Stimulated activated CD8-positive, alpha-beta memory T cell treated with anti-CD3 and anti-CD28 coated beads, Interleukin-4, amount 100 ng/mL, for 48 hours (primary cell): Measurements from ENCODE around the gene MAPRE3.

Experiments
- DNase-seq: peaks from one replicate; pipeline ENCODE4 v3.0.0-alpha.2; 2020

Gene MAPRE3

DNA sequence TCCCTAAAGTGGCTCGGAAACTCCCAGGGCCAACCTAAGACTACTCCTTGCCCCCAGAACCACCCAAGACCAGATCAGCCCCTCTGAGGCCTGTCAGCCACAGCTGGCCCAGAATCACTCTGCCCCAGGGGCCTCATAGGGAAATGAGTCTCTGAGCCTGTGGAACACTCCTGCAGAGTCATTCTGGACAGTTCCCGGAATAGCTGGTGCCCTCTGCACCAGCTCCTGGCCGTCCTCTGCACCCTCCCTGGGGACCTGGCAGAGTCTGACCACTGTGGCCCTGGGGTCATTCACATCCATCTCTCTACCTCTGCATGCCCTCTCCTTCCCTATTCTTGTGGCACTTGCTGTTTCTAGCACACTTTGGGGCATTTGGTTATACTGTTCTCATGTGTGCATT, 47.7 kb downstream of the MAPRE3 start:
- no peak for DNase-seq

DNA sequence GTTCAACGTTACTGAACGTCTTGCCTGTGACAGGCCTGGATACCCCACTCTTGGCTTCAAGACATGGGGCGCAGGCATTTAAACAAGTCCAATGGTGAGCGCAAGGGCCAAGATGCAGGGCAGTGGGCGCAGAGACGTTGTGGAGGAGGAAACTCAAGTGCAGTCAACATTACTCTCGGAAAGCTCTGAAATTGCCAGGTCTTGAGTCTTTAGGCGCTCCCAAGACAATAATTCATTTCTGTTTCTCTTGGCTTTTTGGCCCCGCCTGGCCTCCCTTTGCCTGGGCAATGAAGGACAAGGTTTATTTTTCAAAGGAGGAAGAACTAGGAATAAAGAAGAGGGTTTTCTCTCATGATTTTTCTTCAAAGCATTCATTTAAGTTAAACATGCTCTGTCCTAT, 49.0 kb downstream of the MAPRE3 start:
- no peak for DNase-seq

DNA sequence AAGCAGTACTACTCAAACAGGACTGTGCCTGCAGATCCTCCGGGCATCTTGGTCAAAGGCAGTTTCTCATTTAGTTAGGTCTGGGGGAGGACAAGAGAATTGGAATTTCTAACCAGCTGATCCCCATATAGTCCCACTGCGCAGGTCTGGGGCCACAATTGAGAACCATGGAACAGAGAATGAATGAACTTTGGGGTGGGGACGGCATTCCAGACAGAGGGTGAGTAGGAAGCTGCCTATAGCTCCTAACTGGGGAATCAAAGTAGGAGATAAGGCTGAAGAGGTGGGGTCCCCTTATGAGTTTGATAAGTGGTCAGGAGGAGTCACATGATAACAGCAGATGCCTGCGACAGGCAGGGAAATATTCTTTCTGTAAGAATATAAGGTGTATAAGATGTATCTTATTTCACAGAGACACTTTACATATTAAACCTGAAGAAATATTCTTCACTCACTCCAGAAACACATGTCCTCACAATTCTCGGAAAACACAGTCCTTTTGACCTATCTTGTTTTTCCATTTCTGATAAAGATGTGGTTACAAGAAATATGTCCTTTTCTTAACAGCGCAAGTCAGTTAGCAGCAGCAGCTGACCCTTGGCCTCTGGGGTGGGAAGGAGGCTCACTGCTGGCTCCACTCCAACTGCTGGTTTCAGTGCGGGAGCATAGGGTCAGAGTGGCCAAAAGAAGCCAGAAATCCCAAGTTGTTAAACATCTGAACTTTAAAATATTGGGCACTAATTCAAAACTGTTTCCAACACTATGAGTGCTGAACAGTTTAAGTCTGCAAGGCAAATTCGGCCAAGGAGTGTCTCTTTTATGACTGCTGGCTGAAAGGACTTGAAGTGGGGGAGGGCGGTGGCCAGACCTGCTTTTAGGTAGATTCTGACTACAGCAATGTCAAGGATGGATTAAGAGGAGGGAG, 49.8 kb downstream of the MAPRE3 start:
- no peak for DNase-seq

DNA sequence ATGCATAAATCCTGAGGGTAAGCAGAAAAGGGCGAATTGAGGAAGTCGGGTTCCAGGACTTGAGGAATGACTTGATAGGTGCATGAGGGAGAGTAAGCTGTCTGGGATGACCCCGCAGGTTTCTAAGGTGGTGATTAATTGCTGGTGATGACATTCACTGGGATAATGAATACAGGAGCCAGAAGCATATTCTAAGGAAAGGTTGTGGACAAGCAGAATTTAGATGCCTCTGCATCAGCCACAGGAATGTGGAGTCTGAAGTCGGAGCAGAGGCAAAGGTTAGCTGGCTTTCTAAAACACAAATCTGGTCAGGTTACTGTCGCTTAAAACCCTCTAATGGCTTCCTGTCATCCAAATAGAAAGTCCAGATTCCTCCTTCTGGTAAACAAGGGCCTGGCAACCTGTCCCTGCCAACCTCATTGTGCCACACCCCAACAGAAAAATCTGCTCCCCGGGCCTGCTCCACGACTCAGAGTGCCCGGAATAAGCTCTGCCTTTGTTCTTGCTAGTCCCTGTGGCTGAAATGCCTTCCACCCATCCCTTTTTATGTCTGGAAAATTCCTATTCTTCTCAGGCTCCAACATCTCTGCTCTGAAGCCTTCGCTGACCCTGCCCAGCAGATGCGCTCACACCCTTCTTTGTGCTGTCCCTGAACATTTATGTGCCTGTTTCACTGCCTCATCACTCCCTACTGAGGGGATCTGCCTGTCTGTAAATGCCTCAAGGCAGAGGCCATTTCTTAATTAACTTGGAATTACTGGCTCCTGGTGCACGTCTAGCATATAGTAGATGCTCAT, 51.0 kb downstream of the MAPRE3 start:
- no peak for DNase-seq

DNA sequence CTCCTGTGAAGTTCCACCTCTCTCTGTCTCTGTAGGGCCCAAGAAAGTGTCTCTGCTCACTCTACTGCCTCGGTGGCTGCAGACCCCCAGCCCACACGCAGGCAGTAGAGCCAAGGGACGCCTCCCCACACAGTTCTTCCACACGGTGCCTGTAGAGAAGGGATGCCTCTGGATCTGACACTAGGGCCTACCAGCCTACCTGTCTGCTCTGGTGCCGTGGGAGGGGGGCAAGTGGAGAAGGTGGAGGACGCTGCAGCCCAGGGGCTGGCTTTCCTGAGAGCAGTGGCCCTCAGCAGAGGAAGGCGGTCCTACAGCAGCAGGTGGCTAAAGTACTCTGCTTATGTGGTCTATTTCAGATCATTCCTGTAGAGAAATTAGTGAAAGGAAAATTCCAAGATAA, 53.3 kb downstream of the MAPRE3 start:
- no peak for DNase-seq

DNA sequence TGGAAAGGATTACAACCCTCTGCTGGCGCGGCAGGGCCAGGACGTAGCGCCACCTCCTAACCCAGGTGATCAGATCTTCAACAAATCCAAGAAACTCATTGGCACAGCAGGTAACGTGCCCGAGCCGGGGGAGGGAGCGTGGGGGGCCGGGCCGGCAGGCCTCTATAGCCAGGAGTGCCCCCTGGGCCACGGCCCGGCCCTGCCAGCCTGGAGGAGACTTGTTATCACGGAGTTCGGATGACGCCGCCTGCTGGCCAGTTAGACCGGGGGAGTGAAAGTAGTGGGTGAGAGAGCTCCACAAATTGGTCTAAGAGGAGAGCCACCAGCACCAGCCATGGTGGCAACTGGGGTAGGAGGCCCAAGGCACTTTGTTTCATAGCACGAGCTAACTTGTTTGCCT, 53.8 kb downstream of the MAPRE3 start:
- no peak for DNase-seq

DNA sequence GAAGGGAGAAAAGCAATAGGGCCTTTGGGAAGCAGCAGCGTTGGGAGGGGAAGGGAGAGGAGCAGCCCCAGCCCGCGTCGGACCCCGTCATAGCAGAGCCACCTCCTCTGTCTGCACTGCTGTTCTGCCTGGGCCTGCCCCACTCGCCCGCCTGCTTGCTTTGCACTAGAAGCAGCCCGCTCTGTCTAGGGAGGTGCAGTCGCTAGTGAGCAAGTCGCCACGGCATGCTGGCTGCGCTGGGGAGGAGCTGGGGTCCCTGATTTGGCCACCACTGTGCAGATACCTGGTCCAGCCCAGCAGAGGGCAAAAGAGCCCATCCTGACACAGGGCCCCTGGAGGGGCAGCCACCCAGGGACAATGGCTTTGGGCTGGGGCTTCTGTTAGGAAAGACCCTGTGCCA, 54.4 kb downstream of the MAPRE3 start:
- no peak for DNase-seq

DNA sequence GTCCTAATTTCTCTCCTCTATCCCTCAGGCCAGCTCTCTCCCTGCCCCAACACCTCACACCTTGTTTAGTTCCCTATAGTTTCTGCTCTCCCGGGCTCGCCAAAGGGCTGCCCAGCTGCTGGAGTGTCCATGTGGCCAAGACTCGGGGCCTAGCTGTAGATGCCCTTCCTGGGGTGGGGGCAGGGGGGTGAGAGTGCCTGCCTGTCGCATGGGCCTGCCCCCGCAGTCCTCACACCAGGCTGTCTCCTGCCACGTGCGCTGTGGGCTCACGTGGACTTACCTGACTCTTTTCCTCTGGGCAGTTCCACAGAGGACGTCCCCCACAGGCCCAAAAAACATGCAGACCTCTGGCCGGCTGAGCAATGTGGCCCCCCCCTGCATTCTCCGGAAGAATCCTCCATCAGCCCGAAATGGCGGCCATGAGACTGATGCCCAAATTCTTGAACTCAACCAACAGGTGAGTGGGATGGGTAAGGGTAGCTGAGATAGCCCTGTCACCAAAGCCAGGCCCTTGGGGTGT, 54.9 kb downstream of the MAPRE3 start:
- DNase-seq, result no peak

DNA sequence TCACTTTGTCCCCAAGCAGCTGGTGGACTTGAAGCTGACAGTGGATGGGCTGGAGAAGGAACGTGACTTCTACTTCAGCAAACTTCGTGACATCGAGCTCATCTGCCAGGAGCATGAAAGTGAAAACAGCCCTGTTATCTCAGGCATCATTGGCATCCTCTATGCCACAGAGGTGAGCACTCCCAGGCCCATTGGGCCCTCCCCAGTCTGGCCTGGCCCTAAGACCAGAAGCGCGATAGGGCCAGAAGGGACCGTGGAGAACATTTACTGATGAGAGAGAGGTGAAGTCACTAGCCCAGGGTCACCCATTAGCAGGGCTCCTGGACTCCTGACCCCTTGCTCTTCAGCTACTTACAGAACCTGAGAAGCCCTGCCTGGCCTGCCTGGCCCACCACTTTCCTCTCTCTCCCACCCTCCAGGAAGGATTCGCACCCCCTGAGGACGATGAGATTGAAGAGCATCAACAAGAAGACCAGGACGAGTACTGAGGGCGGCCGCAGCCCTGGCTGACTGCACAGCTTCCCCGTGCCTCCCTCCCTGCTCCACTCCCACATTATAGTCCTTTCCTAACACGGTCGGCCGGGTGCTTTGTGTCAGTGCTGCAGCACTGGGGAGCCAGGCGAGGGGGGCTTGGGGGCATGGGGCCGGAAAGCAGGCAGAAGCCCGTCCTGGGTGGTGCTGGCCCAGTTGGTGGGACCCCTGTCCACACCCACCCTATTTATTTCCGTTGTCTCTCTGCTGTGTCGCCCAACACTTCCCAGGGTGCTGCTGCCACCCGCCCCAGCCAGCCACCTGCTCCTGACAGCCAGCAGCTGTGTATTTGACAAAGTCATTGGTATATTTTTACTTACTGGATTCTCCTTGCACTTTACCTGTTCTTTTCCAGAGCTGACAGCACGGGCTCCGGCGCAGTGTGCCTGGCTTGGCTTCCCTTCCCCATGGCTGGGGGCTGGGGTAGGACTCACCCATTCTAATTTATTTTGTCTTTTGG, 55.7 kb downstream of the MAPRE3 start:
- DNase-seq, result no peak

DNA sequence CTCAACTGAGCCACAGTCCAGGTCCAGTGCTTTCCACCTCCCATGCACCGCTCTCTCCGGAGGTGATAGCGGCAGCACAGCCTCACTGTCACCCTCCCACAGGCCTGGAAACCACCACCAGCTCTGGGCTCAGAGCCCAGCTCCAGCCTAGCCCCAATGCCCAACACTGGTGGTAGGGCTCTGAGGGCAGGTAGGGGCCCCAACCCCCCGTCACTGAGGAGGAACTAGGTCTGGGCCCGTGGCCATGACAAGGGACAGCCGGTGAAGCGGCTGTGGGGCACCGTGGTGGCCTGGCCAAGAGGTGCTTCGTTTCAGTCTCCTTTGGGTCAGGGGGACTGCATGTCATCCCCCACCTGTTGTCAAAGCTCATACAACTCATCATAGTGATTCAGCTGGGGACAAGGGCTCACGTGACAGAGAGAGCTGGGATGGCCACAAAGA, 56.8 kb downstream of the MAPRE3 start:
- DNase-seq, result no peak

DNA sequence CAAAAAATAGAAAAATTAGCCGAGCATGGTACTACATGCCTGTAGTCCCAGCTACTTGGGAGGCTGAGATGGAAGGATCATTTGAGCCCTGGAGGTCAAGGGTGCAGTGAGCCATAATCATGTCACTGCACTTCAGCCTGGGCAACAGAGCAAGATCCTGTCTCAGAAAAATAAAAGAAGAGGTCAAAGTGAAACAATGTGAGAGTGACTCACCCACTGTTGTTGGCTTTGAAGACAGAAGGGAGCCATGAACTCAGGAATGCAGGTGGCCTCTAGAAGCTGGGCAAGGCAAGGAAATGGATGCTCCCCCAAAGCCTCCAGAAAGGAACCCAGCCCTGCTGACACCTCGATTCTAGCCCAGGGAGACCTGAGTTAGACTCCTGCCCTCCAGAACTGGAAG, 58.6 kb downstream of the MAPRE3 start:
- DNase-seq, result no peak

DNA sequence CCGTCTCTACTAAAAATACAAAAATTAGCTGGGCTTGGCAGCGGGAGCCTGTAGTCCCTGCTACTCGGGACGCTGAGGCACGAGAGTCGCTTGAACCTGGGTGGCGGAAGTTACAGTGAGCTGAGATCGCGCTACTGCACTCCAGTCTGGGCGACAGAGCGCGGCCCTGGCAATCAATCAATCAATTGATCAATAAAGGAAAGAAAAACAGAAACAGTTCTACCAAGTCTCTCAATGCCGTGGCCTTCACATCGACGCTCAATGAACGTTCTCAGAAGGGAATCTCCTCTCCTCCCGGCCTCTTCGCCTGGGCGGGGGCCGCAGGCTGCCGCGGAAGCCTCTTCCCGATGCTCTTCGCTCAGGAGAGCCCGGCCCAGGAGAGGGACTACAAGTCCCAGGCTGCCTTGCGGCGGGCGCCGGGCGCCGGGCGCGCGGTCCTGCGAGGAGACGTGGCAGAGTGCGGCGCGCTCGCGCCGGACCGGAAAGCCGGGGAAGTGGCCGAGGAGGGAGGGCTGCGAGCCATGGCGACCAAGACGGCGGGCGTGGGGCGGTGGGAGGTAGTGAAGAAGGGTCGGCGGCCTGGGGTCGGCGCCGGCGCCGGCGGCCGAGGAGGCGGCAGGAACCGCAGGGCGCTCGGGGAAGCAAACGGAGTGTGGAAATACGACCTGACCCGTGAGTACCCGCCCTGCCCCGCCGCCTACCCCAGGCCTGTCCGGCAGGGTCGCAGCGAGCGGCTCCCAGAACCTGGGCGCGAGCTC, 62.2 kb downstream of the MAPRE3 start, which contains the start of gene TMEM214:
TMEM214 (plus strand) TSS at position 471 of the 758 bp plus-strand sequence; CDS start at position 522, 51 bp downstream.
- peak; percentile 88 for DNase-seq

DNA sequence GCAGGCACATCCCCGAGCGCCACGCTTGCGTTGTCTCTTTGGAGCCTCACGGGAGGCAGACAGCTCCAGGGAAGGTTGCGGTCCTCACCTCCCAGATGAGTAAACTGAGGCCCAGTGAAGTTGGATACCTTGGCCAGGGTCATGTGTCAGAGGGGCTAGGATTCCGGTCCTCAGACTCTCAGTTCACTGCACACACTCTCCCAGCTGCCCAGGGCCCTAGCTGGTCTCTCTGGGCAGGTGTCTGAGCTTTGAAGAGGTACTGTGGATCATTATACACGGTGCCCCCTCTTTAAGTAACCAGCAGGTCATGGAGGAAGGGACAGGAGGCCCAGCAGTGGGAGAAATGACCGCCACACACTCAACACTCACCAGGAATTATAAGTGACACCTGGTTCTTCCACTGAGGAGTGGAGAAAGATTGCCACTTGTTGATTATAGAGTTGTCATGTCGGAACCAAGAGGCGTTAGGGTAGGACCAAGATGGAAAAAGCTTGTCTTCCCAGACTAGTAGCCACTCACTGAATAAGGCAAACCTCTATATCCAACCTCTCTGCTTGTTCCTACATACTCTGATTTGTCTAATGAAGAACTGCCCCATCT, 62.9 kb downstream of the MAPRE3 start:
- DNase-seq, result no peak

DNA sequence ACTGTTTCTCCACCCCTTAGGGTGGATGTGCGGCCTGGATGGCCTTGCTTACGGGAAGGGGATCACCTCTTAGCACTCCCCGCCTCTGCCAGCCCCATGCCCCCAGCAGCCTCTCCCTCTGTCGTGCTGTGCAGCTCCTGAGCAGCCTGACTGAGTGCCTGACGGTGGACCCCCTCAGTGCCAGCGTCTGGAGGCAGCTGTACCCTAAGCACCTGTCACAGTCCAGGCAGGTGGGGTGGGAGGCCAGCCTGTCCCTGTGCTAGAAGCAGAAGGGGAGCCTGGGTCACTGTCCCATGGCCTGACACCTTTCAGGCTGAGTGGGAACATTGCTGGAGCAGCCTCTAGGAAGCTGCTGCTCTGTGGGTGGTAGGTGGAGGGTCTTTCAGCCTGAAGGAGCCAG, 67.6 kb downstream of the MAPRE3 start:
- DNase-seq, result no peak

DNA sequence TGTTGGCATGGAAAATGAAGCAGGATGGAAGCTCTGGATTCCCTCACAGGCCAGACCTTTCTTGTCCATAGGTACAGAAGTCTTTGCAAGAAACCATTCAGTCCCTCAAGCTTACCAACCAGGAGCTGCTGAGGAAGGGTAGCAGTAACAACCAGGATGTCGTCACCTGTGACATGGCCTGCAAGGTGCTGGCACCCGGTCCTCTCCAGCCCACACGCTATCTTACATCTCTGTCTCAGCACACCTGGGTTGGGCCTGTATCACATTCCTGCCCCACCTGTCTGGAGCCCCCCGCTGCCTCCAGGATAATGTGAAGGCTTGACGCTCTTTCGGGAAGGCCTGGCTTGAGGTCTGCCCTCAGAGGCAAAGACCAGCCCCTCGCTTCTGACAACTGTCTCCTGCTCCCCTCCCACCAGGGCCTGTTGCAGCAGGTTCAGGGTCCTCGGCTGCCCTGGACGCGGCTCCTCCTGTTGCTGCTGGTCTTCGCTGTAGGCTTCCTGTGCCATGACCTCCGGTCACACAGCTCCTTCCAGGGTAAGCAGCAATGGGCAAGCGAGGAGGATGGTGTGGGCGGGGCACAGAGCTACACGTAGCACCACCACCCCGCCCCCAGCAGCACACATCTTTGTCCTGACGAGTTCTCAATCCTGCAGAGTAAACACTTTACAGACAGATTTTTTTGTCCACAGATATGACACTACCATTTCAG, 68.3 kb downstream of the MAPRE3 start:
- no peak for DNase-seq

DNA sequence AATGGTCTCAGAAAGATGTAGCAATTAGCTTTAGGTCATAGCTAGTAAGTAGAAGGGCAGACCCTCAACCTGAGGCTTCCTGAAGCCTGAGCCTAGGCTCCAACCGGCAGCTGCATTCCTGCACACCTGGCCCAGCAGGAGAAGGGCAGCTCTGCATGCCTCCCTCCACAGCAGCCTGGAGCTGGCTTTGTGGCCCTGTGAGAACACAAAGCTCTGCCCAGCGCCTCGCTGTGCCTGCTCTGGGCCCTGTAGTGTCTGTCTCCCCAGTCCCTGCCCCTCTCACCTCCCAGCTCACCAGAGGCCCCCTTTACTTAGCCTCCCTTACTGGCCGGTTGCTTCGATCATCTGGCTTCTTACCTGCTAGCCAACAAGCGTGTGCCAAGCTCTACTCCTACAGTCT, 69.0 kb downstream of the MAPRE3 start:
- DNase-seq, result no peak

DNA sequence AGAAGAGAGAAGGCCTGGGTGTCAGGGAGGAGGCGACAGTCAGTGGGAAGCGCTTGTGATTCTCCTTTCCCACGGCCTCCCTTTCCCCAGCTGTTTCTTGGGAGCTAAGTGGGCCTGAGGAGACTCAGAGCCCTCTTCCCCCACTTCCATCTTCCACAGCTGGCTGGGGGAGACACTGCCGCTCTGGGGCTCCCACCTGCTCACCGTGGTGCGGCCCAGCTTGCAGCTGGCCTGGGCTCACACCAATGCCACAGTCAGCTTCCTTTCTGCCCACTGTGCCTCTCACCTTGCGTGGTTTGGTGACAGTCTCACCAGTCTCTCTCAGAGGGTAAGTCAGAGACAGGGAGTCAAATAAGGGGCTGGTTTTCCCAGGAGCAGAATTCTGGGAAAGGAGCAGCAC, 69.4 kb downstream of the MAPRE3 start:
- DNase-seq, result no peak

DNA sequence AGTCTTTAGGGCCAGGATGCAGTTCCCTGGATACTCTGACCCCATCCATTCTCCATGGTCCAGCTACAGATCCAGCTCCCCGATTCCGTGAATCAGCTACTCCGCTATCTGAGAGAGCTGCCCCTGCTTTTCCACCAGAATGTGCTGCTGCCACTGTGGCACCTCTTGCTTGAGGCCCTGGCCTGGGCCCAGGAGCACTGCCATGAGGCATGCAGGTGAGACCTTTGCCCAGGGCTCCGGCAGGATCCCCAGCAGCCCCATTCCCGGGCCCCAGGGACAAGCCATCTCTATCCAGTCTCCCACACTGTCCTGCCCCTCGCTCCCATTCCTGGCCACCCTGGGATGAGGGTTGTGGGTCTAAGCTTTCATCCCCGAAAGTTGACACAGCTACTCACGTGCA, 69.8 kb downstream of the MAPRE3 start:
- DNase-seq, result no peak

DNA sequence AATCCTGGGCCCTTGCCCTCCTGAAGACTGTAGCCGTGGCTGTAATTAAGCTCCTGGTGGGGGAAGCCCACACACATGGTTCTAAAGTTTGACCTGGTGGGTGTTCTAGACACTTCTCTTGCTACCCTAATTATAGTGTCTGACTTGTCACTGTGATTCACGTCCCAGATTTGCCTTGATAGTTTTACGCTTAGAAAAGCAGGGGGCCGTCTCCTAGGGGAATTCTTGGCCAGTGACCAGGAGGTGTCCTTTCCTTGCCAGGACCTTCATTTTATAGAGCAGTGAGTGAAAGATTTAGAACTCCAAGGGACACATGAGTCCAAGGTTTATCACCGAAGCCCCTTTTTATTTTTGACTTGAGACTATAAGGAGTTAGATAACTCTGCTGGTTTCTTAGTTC, 71.3 kb downstream of the MAPRE3 start:
- no peak for DNase-seq

DNA sequence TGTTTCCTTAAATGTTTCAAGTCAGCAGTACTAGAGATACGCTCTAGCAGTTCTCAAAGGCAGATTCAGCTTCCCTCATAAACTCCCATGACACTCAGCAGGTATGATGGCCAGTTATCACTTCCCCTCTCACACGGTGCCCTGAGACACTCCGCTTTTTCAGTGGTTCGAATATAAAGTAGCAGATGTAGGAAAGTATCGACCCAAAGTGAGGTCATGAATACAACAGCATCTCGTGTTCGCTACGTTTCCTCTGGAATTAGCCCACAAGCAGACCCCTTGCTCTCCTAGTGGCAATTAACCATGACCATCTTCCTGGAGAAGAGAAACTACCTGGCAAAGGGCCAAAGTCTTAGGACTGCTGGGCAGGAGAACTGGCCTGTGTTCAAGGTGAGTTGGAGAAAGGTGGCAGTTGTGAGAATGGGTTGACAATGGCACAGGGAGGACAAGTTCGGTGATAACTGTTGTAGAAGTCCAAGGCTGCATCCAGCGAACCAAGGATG, 71.8 kb downstream of the MAPRE3 start:
- DNase-seq, result no peak
